GM23338 (cell line): ENCODE results near the gene DCAF11. TPM values are rescaled to one million over a fixed set of nuclear protein-coding genes. Genes with fewer than 3 reads are reported as not detected.

ENCODE experiments used
- ATAC-seq: fragments of 200-7000 bp; cut with Tn5 transposase; 3 replicates; pipeline ENCODE4 v1.9.1; 2020
- DNase-seq: peaks from one replicate; pipeline ENCODE4 v3.0.0-alpha.2; 2015; ENCODE audit warnings: low spot score
- H2AFZ ChIP-seq: fragments of 200-600 bp; sonication (generic); 2 replicates; pipeline ENCODE4 v1.8.0; 2016; ENCODE audit warnings: antibody characterized with exemption, mild to moderate bottlenecking, moderate library complexity
- H3F3A ChIP-seq: fragments of 200-600 bp; sonication (generic); replicated peaks from 2 replicates; pipeline ENCODE4 v1.8.0; 2017; ENCODE audit warnings: antibody characterized with exemption, mixed run types, low read depth
- H3K27ac ChIP-seq: fragments of 200-600 bp; sonication (generic); 2 replicates; pipeline ENCODE4 v1.6.1; 2016; ENCODE audit warnings: low read depth
- H3K27me3 ChIP-seq: fragments of 200-600 bp; sonication (generic); 2 replicates; pipeline ENCODE4 v1.8.0; 2016; ENCODE audit warnings: mild to moderate bottlenecking, mixed run types, moderate library complexity; ENCODE audit not compliant: insufficient read depth
- H3K36me3 ChIP-seq: fragments of 200-600 bp; sonication (generic); 2 replicates; pipeline ENCODE4 v1.8.0; 2016; ENCODE audit warnings: mild to moderate bottlenecking; ENCODE audit not compliant: insufficient read depth
- H3K4me1 ChIP-seq: fragments of 200-600 bp; sonication (generic); 2 replicates; pipeline ENCODE4 v1.8.0; 2016; ENCODE audit warnings: mild to moderate bottlenecking, moderate library complexity; ENCODE audit not compliant: insufficient read depth
- H3K4me2 ChIP-seq: fragments of 200-600 bp; sonication (generic); 2 replicates; pipeline ENCODE4 v1.7.1; 2017; ENCODE audit warnings: mixed run types
- H3K4me3 ChIP-seq: fragments of 200-600 bp; sonication (generic); 2 replicates; pipeline ENCODE4 v1.6.1; 2016; ENCODE audit warnings: mixed run types
- H3K79me2 ChIP-seq: fragments of 200-600 bp; sonication (generic); replicated peaks from 2 replicates; pipeline ENCODE4 v1.8.0; 2017; ENCODE audit warnings: mild to moderate bottlenecking; ENCODE audit not compliant: insufficient read depth
- H3K9me2 ChIP-seq: fragments of 200-600 bp; sonication (generic); 2 replicates; pipeline ENCODE4 v1.8.0; 2017; ENCODE audit not compliant: insufficient read depth
- H4K20me1 ChIP-seq: fragments of 200-600 bp; sonication (generic); replicated peaks from 2 replicates; pipeline ENCODE4 v1.8.0; 2017; ENCODE audit warnings: mild to moderate bottlenecking; ENCODE audit not compliant: insufficient read depth
- H3K27ac Mint-ChIP-seq: 2 replicates; pipeline ENCODE4 v1.8.0; 2020; ENCODE audit warnings: inconsistent platforms, mild to moderate bottlenecking, moderate library complexity, mixed read lengths
- H3K27me3 Mint-ChIP-seq: 3 replicates; pipeline ENCODE4 v1.8.0; 2022; ENCODE audit warnings: low read depth, mild to moderate bottlenecking, moderate library complexity, mixed read lengths, inconsistent platforms; ENCODE audit not compliant: insufficient read depth, poor library complexity
- H3K36me3 Mint-ChIP-seq: 3 replicates; pipeline ENCODE4 v1.8.0; 2021; ENCODE audit warnings: low read depth, mild to moderate bottlenecking, inconsistent platforms, moderate library complexity, mixed read lengths
- H3K4me1 Mint-ChIP-seq: 3 replicates; pipeline ENCODE4 v1.8.0; 2020; ENCODE audit warnings: mild to moderate bottlenecking, inconsistent platforms, mixed read lengths
- H3K4me3 Mint-ChIP-seq: 3 replicates; pipeline ENCODE4 v1.8.0; 2021; ENCODE audit warnings: moderate library complexity, mild to moderate bottlenecking, inconsistent platforms, mixed read lengths
- H3K9me3 Mint-ChIP-seq: 3 replicates; pipeline ENCODE4 v1.8.0; 2020; ENCODE audit warnings: moderate library complexity, mild to moderate bottlenecking, inconsistent platforms, mixed read lengths
- CREB1 ChIP-seq: fragments of 250-450 bp; sonication (Bioruptor Pico); IDR thresholded peaks from 2 replicates; pipeline ENCODE4 v1.5.0; 2020; ENCODE audit warnings: low read depth, mild to moderate bottlenecking, moderate library complexity
- EZH2 ChIP-seq: fragments of 200-600 bp; sonication (generic); IDR thresholded peaks from one replicate; pipeline ENCODE4 v1.8.0; 2017; ENCODE audit warnings: antibody characterized with exemption, mild to moderate bottlenecking, low read depth; ENCODE audit not compliant: unreplicated experiment
- POLR2AphosphoS5 ChIP-seq: IDR thresholded peaks from 2 replicates; pipeline ENCODE4 v1.6.1; 2016; ENCODE audit warnings: antibody characterized with exemption, low read depth
- REST ChIP-seq: IDR thresholded peaks from one replicate; pipeline ENCODE4 v1.6.1; 2018; ENCODE audit warnings: antibody characterized with exemption; ENCODE audit not compliant: unreplicated experiment
- STAT1 ChIP-seq: IDR thresholded peaks from one replicate; pipeline ENCODE4 v1.6.1; 2016; ENCODE audit warnings: antibody characterized with exemption; ENCODE audit not compliant: unreplicated experiment
- ZNF331 ChIP-seq: fragments of 250-450 bp; sonication (Bioruptor Pico); IDR thresholded peaks from 2 replicates; pipeline ENCODE4 v1.5.0; 2020; ENCODE audit warnings: low read depth, mild to moderate bottlenecking, moderate library complexity
- ZNF462 ChIP-seq: fragments of 250-450 bp; sonication (Bioruptor Pico); IDR thresholded peaks from 2 replicates; pipeline ENCODE4 v1.5.0; 2020; ENCODE audit warnings: mild to moderate bottlenecking, moderate library complexity
- polyA plus RNA-seq: library from polyadenylated mRNA; unstranded; fragments of >200 nt; fragmentation: Nextera tagmentation; extraction: Ambion mirVana; gene quantifications from 2 replicates; pipeline ENCODE4 v1.2.1, GENCODE V29; 2016
- total RNA-seq: library from RNA; depleted of rRNA; stranded (reverse); fragments of >200 nt; shearing (Covaris generic); gene quantifications from 2 replicates; pipeline ENCODE4 v1.2.3, GENCODE V29; 2014

Gene DCAF11
- total and polyA plus RNA-seq, 2 experiments from 2014 or later: 18.6 to 93.2 TPM

GRCh38 chr14:24156840-24157239 lies 42.3 kb downstream of the DCAF11 start (continued):
- TF ChIP-seq REST: no peak
- TF ChIP-seq EZH2: no peak
- TF ChIP-seq ZNF331: no peak

GRCh38 chr14:24157331-24157730 lies 42.8 kb downstream of the DCAF11 start:
- Mint-ChIP-seq H3K36me3 (peaks cover 65% of the 10 kb centered on the region), H3K9me3 (no peaks in the 10 kb centered on the region), H3K27me3 (peaks cover 4% of the 10 kb centered on the region), H3K4me1 (peaks cover 9% of the 10 kb centered on the region), H3K27ac (no peak overlapping the region), H3K4me3 (no peak overlapping the region)
- Histone ChIP-seq H3F3A (peaks cover 12% of the 10 kb centered on the region; the same call in 1 of the 2 replicates), H3K36me3 (peaks cover 20% of the 10 kb centered on the region; the same call in 1 of the 2 replicates), H3K79me2 (no peaks in the 10 kb centered on the region), H3K4me3 (no peak overlapping the region), H3K4me2 (no peak overlapping the region), H2AFZ (no peak overlapping the region), H3K27ac (no peak overlapping the region), H3K9me2 (no peaks in the 10 kb centered on the region), H4K20me1 (peaks cover 7% of the 10 kb centered on the region; the same call in 1 of the 2 replicates), H3K4me1 (peaks cover 11% of the 10 kb centered on the region), H3K27me3 (no peaks in the 10 kb centered on the region)
- TF ChIP-seq CREB1 (CRISPR knock-in tag) (no peak), ZNF462 (CRISPR knock-in tag) (no peak), STAT1 (no peak), REST (no peak), EZH2 (no peak), POLR2AphosphoS5 (no peak)
- DNase-seq (no peak), ATAC-seq (no peak)
